Measurements from ENCODE around the gene C4orf50.

The C4orf50 gene

GRCh38 chr4:5941601-5942000, 76.6 kb downstream of the C4orf50 start:
- Histone ChIP-seq H3K27me3 (ENCODE audit: low read depth, low read length) (no peaks in the 10 kb centered on the region), H3K36me3 (replicated peaks; ENCODE audit: low read depth, low read length) (no peaks in the 10 kb centered on the region), H3K9me3 (ENCODE audit: insufficient read depth, low read length) (no peaks in the 10 kb centered on the region), H3K9ac (ENCODE audit: low read length) (no peak overlapping the region), H3K4me1 (ENCODE audit: low read length) (no peaks in the 10 kb centered on the region), H3K79me2 (ENCODE audit: low read length) (no peaks in the 10 kb centered on the region), H2AFZ (ENCODE audit: low read depth, low read length) (no peak overlapping the region), H3K4me3 (ENCODE audit: low read length) (no peak overlapping the region), H3K4me2 (ENCODE audit: low read length) (no peak overlapping the region), H4K20me1 (ENCODE audit: insufficient read depth, low read length) (no peaks in the 10 kb centered on the region), H3K27ac (ENCODE audit: low read length) (no peak overlapping the region)
- TF ChIP-seq, protein P1, sequence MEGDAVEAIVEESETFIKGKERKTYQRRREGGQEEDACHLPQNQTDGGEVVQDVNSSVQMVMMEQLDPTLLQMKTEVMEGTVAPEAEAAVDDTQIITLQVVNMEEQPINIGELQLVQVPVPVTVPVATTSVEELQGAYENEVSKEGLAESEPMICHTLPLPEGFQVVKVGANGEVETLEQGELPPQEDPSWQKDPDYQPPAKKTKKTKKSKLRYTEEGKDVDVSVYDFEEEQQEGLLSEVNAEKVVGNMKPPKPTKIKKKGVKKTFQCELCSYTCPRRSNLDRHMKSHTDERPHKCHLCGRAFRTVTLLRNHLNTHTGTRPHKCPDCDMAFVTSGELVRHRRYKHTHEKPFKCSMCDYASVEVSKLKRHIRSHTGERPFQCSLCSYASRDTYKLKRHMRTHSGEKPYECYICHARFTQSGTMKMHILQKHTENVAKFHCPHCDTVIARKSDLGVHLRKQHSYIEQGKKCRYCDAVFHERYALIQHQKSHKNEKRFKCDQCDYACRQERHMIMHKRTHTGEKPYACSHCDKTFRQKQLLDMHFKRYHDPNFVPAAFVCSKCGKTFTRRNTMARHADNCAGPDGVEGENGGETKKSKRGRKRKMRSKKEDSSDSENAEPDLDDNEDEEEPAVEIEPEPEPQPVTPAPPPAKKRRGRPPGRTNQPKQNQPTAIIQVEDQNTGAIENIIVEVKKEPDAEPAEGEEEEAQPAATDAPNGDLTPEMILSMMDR (IDR thresholded peaks at IDR 0.05; ENCODE audit: low read depth, low read length), result no peak
- TF ChIP-seq EZH2phosphoT487 (IDR thresholded peaks at IDR 0.05; ENCODE audit: low read depth), result no peak

DNA sequence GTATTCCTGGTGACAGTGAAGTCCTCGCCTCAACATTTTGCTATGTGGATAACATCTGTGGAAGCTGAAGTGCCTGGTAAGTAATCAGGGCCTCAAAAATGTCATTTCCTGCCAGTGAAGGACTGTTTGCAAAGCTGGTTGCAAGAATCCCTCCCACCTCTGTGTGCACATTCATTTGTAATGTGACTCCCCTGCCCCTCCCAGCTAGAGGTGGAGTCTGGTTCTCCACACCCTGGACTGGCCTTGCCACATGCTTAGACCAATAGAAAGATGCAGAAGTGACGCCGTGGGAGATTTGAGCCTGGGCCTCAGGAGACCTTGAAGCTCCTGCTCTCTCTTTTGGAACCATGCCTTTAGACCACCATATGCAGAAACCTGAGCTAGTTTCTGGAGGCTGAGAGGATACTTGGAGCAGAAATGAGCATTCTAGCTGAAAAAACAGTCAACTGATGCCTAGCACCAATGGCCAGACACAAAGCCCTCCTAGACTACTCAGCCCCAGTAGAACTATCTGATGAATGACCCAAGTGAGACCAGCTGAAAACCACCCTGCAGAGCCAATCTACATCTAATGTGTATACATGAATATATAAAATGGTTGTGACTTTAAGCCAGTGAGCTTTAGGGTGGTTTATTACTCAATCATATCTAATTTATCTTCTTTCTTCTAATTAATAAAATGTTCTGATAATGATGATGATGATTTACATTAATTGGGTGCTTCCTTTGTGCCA, 77.6 kb downstream of the C4orf50 start:
- Histone ChIP-seq H3K27me3 (ENCODE audit: low read depth, low read length) (no peaks in the 10 kb centered on the region), H3K9me3 (ENCODE audit: insufficient read depth, low read length) (no peaks in the 10 kb centered on the region), H3K36me3 (replicated peaks; ENCODE audit: low read depth, low read length) (no peaks in the 10 kb centered on the region), H3K79me2 (ENCODE audit: low read length) (no peaks in the 10 kb centered on the region), H3K27ac (ENCODE audit: low read length) (no peak overlapping the region), H2AFZ (ENCODE audit: low read depth, low read length) (no peak overlapping the region), H3K4me2 (ENCODE audit: low read length) (no peak overlapping the region), H3K4me3 (ENCODE audit: low read length) (no peak overlapping the region), H3K4me1 (ENCODE audit: low read length) (no peaks in the 10 kb centered on the region), H4K20me1 (ENCODE audit: insufficient read depth, low read length) (no peaks in the 10 kb centered on the region), H3K9ac (ENCODE audit: low read length) (no peak overlapping the region)
- no peak for TF ChIP-seq EZH2phosphoT487 (IDR thresholded peaks at IDR 0.05; ENCODE audit: low read depth)
- TF ChIP-seq, protein P1 (IDR thresholded peaks at IDR 0.05; ENCODE audit: low read depth, low read length), result no peak

DNA sequence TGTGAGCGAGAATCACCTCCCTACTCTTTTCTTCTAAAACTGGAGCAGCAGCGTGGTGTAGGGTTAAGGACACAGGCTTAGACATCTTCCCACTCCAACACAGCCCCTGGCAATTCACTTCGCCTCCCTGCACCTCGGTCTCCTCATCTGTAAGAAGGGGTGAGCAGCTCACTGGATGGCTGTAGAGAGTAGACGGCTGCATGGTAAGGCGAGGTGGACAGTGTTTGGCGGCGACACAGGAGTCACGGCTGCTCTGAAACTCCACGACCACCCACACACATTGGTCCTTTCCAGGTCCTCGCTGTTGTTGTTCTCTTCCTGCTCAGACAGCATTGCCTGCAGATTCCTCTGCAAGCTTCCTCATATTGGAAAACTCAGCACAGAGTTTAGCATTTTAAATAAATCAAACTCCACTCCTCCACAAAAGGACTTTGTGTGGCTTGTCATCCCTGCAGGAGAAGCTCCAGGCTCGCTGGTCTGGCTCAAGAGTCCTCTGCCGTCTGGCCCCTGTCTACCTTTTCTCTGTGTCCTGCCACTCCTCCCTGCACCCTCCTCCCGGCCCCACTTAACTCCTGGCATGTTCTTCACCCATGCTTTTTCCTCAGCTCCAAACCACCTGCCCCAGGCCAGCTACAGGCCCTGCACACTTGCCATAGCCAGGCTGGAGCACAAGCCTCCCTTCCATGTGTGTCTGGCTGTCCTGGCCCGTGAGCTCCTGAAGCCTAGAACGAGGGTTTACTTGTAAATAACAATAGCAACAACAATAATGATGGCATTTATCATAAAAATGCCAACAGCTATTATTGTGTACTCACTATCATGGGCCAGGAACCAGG, 84.0 kb downstream of the C4orf50 start:
- Histone ChIP-seq H3K36me3 (replicated peaks; ENCODE audit: low read depth, low read length) (no peaks in the 10 kb centered on the region), H3K27me3 (ENCODE audit: low read depth, low read length) (peaks cover 17% of the 10 kb centered on the region), H3K4me2 (ENCODE audit: low read length) (no peak overlapping the region), H3K4me3 (ENCODE audit: low read length) (no peak overlapping the region), H3K79me2 (ENCODE audit: low read length) (no peaks in the 10 kb centered on the region), H2AFZ (ENCODE audit: low read depth, low read length) (no peak overlapping the region), H3K27ac (ENCODE audit: low read length) (no peak overlapping the region), H4K20me1 (ENCODE audit: insufficient read depth, low read length) (no peaks in the 10 kb centered on the region), H3K4me1 (ENCODE audit: low read length) (no peaks in the 10 kb centered on the region), H3K9ac (ENCODE audit: low read length) (no peak overlapping the region), H3K9me3 (ENCODE audit: insufficient read depth, low read length) (no peaks in the 10 kb centered on the region)
- TF ChIP-seq, protein P1 (IDR thresholded peaks at IDR 0.05; ENCODE audit: low read depth, low read length), result no peak
- no peak for TF ChIP-seq EZH2phosphoT487 (IDR thresholded peaks at IDR 0.05; ENCODE audit: low read depth)

GRCh38 chr4:5933116-5933515, 85.1 kb downstream of the C4orf50 start:
- Histone ChIP-seq H3K79me2 (ENCODE audit: low read length) (no peaks in the 10 kb centered on the region), H3K27ac (ENCODE audit: low read length) (no peak overlapping the region), H3K4me1 (ENCODE audit: low read length) (no peaks in the 10 kb centered on the region), H3K9ac (ENCODE audit: low read length) (no peak overlapping the region), H3K27me3 (ENCODE audit: low read depth, low read length) (peaks cover 25% of the 10 kb centered on the region), H3K36me3 (replicated peaks; ENCODE audit: low read depth, low read length) (no peaks in the 10 kb centered on the region), H3K9me3 (ENCODE audit: insufficient read depth, low read length) (no peaks in the 10 kb centered on the region), H4K20me1 (ENCODE audit: insufficient read depth, low read length) (no peaks in the 10 kb centered on the region), H3K4me2 (ENCODE audit: low read length) (no peak overlapping the region), H2AFZ (ENCODE audit: low read depth, low read length) (no peak overlapping the region), H3K4me3 (ENCODE audit: low read length) (no peak overlapping the region)
- TF ChIP-seq EZH2phosphoT487 (IDR thresholded peaks at IDR 0.05; ENCODE audit: low read depth), result no peak
- TF ChIP-seq, protein P1 (IDR thresholded peaks at IDR 0.05; ENCODE audit: low read depth, low read length), result no peak
